GM19455 (cell line): ENCODE measurements around the gene AFG1L.
"Not testable (repeated sequence)": the region's sequence is repeated elsewhere in the genome, so short reads cannot be mapped to it uniquely, and the experiment has no call there.

Experiments used
- ATAC-seq: cut with Tn5 transposase; IDR thresholded peaks from one replicate; pipeline ENCODE4 v1.9.1; 2021; ENCODE audit not compliant: unreplicated experiment

The AFG1L gene

DNA sequence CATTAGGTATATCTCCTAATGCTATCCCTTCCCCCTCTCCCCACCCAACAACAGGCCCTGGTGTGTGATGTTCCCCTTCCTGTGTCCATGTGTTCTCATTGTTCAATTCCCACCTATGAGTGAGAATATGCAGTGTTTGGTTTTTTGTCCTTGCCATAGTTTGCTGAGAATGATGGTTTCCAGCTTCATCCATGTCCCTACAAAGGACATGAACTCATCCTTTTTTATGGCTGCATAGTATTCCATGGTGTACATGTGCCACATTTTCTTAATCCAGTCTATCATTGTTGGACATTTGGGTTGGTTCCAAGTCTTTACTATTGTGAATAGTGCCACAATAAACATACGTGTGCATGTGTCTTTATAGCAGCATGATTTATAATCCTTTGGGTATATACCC, 154.9 kb downstream of the AFG1L start:
- not testable (repeated sequence) for ATAC-seq

DNA sequence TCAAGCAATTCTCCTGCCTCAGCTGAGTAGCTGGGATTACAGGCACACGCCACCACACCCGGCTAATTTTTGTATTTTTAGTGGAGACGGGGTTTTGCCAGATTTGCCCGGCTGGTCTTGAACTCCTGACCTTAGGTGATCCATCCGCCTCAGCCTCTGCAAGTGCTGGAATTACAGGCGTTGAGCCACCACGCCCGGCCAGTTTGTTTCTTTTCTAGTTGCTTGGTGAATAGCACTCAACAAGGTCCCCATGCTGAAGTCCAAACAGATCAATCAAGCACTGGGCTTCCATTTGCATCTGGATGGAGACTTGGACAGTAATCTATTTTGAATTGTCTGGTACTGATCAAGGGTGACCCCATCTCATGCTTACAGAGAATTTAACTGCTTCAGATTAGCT, 157.0 kb downstream of the AFG1L start:
- no peak for ATAC-seq

DNA sequence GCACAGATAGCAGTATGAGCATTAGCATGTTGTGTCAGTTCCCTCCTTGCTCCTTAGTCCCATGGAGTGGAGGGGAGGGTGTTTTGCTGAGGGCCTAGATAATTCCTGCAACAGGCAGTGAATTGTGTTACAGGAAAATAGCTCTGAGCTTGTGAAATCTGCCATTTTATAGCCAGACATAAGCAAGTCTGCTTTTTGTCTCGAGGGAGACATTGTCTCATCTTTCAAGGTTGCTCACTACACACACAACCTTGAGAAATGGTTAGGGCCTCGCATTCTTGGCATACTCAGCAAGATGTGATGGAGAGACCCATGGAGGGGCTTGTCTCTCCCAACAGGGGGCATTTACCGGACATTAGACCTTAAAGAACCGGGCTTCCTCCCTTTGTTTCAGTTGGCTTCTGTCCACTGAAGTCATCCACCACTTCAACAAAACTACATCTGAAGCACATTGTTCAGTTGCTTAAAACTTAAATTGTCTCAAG, 157.9 kb downstream of the AFG1L start:
- no peak for ATAC-seq

DNA sequence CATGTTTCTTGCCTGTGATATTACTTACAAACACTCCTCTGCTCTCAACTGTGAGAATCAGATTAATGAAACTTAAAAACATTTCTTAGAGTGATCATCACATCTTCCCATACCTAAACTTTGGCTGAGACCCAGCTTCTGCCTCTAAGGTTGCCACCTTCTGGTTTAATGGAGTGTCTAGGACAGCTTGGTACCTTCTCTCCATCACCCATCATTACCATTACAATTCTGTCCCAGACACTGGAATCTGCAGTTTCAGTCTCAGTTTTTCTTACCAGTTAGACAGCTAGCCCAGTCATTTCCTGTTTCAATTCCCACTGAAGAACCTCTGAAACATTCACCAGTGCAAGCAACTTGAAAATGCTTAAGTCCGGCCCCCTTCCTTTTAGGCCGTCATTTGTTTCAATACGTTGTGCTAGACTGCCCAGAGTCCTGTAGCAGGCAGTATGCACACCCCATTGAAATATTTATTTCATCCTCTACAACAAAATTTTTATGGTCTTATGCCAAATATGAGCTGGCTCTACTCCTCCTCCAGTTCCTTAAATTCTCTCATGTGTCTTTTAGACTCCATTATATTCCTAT, 158.8 kb downstream of the AFG1L start:
- ATAC-seq = no peak

DNA sequence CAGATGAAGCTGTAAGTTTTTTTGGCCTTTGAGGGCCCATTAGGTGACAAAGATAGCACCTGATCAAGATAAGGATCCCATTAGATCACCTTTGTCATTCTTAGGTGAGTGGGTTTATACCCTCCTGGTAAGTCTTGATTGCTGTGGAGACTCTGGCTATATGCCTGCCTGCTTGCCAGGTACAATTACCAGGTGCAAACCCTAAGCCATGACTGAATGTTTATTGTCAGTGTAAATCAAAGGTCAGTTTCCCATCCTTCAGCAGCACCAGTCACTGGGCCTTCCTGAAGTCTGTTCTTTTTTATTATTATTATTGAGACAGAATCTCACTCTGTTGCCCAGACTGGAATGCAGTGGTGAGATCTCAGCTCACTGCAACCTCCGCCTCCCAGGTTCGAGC, 159.5 kb downstream of the AFG1L start:
- no peak for ATAC-seq

DNA sequence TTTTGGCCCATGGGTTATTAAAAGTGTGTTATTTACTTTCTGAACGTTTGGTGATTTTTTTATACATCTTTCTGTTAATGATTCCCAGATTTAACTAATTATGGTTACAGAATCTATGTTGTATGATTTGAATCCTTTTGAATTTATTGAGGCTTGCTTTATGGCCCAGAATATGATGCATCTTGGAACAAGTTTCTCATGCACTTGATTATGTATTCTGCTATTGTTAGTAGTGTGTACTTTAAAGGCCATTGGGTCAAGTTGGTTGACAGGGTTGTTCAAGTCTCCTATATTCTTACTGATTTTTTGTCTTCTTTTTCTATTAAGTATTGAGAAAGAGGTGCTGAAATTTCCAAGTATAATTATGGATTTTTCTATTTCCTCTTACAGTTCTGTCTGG, 160.8 kb downstream of the AFG1L start:
- no peak for ATAC-seq

DNA sequence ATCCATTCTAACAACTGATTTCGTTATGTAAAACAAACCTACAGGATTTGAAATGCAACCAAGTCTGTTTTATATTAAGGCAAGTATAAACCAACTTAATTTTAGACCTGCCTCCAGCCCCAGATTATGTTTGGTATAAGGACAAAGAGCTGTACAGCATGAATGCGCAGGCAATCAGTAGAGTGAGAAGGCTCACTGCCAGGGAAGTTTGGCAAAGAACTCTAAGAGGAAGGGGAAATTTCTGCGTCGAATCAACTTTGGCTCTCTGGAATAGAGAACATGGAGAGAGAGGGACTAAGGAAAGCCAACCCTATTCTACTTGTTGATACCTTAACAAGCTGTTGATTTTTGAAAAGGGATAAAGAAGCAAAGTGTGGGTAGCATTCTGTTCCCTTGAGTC, 168.9 kb downstream of the AFG1L start:
- ATAC-seq = no peak

DNA sequence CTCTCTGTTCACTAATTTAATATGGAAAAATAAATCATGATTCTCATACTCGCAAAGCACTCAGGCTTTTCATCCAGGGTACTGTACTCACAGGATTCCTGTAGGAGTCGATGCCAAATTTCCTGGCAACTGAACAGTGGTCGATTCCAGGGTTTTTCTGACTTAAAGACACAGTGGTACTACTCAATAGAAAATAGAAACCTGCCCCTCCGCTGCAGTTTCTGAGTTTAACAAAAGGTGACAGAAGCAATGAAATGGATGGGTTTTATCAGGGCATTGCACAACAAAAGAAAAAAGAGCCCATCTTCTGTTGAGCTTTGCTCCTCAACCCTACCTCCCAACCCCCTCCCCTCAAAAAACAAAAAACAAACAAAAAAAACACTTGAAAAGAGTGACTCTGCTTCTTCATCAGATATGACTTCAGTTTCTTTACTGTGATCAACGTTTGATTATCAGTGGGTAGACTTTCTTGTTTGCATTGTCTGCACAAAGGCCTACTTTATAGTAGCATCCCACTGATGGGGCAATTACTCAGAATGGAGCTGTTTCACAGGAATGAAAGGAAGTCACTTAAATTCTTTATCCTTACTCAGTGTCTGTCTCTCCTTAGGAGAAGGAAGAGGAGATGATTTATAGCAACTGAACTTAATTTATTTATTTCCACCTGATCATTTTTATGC, 169.7 kb downstream of the AFG1L start:
- ATAC-seq = no peak

DNA sequence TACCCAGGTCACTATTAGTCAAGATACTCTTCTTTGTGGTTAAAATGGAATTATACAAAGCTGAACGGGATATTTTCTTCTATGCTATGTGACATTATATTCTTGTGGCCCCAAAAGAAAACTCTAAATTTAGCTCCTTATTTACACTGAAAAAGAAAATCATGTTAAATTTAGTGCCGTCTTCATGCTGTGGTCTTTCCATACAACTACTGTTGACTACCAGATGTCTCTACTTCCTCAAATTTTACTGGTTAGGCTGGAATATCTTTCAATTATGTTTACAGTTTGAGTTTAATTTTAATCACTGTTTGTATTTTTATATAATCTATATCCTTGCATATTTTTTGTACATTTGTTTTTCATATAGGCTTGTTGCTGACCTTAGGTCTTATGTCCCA, 170.2 kb downstream of the AFG1L start:
- no peak for ATAC-seq

DNA sequence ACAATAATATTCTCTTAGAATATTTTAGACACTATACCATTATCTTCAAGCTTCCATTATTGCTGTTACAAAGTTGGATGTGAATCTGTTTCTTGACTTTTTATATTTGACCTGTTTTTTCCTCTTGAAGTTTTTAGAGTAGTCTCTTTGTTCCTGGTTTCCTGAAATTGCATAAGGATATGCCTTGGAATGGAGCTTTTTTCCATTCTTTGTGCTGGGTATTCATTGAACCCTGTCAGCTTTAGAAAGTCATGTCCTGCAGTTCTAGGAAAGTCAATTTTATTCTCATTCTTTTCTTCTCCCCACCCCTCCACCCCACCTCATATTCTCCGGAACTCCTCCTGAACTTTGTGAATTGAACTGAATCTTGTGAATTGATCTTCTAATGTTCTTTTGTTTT, 173.5 kb downstream of the AFG1L start:
- no peak for ATAC-seq

DNA sequence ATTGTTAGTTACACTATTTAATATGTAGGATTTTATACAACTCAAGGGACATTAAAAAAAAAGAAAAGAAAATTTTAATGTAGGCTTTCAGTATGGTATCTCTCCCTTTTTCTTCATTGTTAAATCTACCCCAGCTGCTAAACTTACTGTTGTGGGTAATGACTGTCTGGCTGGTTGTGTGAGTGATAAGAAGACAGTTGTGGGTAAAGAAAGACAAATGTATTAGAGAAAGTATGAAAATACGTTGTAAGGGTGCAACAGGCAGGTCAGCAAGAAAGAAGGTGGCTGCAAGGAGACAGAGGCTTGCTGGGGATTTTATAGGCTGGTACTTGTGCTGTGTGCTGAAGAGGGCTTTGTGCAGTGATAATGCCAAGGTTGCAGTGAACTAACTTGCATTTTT, 174.5 kb downstream of the AFG1L start:
- no peak for ATAC-seq

DNA sequence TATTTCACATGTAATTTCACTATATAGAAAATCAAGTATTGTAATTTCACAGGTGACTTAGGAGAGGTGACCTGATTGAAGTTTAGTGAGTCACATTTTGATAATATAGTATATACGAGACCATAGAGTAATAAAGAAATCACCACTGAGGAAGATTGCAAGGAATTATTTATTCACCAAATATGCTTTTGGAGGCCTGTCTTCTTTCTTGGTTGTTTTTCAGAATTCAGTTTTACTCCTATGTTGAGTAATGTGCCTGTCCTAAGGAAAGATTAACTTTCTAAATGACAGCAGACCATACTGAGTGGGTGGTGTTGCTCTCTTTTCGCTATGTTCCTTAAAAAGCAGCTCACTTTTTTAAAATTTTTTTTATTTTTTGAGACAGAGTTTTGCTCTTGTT, 178.3 kb downstream of the AFG1L start:
- ATAC-seq = no peak

DNA sequence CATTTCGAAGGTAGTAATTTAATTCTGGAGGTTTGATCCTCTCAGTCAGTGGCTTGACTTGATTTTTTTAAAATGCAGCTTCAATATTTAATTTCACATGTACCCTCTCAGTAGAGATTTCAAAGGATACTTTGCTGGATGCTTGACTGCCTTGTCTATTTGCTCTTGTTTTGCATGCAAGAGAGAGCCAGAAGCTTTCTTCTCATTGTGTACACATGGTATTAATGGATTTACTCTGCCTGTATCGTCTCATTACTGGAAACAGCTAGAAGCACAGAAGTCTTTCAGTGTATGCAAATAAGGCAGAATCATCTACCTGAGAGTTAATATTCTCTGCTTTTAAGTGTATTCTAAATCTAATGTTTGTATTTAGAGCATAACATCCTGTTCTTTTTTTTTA, 181.5 kb downstream of the AFG1L start:
- ATAC-seq = no peak

DNA sequence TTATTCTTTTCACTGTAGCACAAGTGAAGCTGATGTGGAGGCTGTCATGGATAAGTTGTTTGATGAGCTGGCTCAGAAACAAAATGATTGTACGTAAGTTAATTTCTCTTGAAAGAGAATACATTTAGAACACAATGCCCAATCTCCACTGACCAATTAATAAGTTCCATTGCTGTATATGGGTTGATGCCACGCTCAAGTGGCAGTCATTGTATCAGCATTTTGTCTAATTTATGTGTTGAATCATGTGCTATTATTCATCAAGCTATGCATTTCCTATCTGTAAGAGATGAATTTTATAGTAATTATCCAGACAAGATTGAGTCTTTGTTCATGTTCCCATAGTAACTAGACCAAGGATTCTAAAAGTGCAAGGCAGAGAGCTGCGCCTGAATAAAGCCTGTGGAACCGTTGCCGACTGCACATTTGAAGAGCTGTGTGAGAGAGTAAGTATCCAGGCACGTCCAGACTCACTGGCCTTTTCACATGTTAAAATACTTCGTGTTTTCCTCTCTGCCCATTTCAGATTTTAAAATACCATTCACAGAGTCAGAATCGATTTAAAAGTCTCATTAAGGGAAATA, 182.1 kb downstream of the AFG1L start:
- ATAC-seq = no peak

DNA sequence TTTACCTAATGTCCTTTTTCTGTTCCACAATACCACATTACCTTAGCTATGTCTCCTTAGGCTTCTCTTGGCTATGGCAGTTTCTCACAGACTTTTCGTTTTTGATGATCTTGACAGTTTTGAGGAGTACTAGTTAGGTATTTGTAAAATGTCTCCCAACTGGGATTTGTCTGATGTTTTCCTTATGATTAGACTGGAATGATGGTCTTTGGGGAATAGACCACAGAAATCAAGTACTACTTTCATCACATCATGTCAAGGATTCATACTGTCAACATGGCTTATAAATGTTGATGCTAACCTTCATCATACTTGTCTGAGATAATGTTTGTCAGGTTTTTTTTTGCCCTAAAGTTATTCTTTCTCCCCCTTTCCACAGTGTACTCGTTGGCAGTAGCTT, 187.7 kb downstream of the AFG1L start:
- no peak for ATAC-seq

DNA sequence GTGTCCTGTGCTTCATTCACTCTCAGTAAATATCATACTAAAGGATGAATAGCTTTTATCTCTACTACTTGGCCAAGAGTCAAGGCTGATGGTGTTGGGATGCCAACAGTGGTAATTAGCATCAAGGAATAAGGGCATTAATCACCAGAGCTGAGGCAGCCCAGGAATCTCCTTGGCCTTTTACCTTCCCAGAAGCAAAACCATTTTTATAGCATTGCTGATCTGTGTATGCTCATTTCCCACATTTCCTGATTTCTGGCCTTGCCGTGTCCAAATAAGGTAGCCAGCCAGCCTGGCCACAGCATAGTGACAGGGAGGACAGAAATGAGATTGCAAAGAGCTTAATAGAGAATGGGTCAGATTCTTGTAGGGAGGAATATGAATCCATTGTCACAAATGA, 189.2 kb downstream of the AFG1L start:
- ATAC-seq = no peak

DNA sequence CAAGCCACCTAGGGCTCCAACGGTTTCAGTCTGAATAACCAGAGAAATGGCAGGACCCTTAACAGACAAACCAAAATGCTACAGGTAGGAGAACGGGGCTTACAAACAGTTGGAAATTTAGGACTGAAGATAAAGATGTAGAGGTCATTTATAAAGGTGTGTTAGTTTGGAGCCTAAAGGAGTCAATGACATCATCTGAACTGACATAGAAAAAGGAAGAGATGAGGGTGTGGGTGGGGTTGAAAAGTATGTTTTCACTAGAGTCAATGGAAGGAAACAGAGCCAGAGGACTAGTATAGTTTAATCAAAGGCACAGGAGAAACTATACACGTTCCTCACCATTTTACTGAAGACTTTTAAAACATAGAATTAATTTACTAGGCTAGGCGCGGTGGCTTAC, 194.8 kb downstream of the AFG1L start:
- ATAC-seq = no peak

DNA sequence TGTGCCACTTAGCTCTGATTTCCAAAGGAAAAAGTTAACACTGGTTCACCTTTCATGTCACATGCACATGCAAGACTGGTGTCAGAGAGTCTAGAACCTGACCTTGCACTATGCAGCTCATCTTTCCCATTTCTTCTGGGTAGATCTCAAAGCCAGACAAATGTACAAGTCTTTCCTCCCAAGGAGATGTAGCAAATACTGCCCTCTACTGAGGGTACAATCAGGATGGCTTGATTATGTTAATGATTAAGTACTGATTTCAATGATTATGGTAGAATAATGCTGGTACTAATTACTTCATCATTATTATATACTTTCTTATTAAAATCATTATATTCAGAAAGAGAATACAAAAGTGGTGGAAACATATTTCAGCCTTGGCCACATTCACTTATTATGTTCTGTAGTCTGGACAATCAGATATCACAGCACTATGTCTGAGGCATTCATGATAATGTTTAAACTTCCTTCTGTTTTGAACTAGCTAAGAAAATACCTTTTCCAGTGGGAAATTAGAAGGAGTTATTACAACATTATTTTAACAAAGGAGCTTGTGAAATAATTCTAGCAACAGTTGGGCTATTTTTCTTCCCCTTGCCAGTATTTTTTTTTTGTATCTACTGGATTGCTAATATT, 197.4 kb downstream of the AFG1L start:
- ATAC-seq = no peak

DNA sequence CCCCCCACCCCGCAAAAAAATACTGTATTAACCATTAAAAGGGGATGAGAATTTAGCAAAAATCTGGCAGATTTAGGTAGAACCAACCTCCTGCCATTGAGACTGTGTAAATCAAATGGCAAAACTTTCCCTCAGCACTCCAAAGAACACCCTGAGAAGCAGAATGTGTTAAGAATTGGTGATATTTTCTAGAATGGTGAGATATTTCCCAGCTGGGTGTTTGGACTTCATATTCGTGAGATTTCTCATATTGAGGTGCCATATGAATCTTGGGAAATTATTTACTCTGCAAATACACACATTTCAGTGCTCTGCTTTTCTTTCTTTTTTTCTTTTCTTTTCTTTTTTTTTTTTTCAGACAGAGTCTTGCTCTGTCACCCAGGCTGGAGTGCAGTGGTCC, 199.6 kb downstream of the AFG1L start:
- no peak for ATAC-seq

DNA sequence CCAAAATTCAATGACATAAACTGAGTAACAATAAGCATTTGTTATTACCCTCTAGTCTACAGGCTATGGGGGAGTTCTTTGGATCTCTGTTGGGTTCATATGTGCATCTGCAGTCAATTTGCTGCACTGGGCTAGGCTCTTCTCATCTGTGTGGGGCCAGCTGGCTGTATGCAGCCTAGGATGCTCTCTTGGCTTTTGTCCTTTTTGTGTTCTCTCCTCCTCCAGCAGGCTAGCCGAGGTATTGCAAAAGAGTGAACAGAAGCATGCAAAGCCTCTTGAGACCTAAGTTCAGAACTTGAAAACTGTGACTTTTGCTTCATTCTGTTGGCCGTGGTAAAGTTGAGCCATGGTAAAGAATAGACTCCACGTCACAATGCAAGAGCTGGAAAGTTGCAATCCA, 203.0 kb downstream of the AFG1L start:
- ATAC-seq = no peak

DNA sequence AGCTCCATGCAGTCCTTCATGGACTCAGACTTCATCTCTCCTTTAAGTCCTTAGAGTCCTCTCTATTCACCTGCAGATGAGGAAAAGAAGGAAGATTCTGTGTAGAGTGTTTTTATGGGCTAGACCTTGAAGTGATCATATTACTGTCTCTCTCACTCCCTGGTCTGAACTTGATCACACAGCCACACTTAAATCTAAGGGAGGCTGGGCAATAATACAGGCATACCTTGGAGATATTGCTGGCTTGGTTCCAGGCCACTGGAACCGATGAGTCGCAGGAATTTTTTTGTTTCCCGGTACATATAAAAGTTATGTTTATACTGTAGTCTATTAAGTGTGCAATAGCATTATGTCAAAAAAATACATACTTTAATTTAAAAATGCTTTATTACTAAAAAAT, 206.7 kb downstream of the AFG1L start:
- no peak for ATAC-seq

DNA sequence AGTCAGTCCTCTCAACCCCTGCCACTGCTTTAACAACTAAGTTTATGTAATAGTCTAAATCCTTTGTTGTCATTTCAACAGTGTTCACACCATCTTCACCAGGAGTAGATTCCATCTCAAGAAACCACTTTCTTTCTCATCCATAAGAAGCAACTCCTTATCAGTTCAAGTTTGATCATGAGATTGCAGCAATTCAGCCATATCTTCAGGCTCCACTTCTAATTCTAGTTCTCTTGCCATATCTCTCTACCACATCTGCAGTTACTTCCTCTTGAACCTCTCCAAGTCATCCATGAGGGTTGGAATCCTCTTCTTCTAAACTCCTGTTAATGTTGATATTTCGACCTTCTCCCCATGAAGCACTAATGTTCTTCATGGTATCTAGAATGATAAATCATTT, 208.0 kb downstream of the AFG1L start:
- no peak for ATAC-seq
